HUDEP-2 (cell line): ENCODE results near the gene LGR6.

Experiments used
- DNase-seq, 76 experiments: peaks; one replicate each; lab custom pipeline; 2025; ENCODE audit not compliant: unreplicated experiment in 76 of 76; lab: John Stamatoyannopoulos, UW

The LGR6 gene

DNA sequence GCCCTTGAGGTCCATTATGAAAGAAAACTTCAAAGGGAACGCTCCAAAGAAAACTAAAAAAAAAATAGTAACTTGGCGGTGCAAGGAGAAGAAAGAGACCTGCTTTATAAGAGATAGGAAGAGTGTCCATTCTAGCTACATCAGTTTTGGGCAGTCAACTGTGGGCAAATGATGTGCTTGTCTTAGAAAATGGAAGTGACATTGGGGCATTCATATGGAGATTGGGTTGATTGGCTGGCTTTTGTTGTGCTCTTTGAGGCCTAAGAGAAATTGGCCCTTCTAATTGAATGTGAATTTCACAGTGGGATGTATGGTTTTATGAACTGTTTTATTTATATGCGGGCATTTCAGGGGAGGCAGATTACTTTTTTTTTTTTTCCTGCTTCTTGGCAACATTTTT lies 168.1 kb downstream of the LGR6 start:
- no peak for DNase-seq

DNA sequence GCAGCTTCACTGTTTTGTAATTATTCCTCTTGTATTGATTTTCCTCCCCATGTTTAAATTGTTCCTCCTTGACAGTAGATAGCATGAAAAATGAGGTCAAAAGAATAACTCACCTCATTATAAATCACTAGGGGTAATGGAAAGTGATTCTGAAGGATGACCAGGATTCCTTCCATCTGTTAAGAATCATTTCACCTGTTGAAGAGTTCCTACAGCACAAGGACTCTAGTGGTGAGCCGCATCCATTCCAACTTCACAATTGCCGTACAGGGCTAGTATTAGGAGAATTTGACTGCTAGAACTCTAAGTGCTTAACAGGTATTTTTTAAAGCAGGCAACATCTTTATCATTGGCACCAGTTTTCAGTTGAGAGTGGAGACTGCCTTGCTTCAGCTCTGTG lies 168.6 kb downstream of the LGR6 start:
- no peak for DNase-seq

DNA sequence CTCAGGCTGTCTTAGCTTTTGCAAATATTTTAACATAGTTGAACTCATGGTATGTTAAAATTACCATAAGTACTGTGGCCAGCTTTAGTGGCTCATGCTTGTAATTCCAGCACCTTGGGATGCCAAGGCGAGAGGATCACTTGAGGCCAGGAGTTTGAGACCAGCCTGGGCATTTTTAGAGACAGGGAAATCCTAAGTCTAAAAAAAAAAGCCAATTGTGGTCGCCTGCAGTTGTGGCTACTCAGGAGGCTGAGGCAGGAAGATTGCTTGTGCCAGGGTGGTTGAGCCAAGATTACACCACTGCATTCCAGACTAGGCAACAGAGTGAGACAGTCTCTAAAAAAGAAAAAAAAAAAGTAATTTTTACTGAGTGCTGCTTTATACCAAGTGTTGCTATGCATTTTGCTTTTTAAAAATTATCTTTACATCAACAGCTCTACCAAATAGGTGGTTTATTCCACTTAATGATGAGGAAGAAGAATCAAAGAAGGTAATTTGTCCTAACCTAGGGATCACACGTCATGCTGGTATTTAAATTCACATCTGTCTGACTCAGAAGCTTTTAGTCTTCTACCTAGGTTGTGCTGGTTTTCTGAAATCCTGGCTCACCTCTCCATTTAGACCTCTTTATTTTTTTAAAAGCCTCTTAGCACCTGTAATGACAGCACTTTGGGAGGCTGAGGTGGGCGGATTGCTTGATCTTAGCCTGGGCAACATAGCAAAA lies 171.7 kb downstream of the LGR6 start:
- DNase-seq, result no peak

DNA sequence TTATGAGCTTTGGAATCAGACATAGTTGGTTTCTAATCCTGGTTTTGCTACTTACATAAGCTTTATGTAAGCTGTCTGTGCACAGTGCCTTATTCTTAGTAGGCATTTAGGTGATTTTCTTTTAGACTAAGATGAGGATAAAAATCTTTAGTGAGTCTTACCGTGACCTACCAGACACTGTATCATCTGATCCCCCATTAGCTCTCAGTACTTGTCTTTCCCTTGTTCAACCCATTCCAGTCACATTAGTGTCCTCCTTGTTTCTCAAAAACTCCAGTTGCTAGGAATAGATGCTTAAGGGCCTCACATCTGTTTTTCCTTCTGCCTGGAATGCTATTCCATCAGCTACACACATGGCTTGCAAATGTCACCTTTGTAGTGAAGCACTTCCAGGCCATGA lies 173.7 kb downstream of the LGR6 start:
- DNase-seq, result no peak
